Measurements from ENCODE around the gene RPS6KA5. TPM values are rescaled to one million over a fixed set of nuclear protein-coding genes. Genes with fewer than 3 reads are reported as not detected.

RPS6KA5 gene
- total and polyA plus RNA-seq, 2 donors (not counting 1 experiment from before 2014, with no cell fraction given), result 6.0 to 34.6 TPM

DNA sequence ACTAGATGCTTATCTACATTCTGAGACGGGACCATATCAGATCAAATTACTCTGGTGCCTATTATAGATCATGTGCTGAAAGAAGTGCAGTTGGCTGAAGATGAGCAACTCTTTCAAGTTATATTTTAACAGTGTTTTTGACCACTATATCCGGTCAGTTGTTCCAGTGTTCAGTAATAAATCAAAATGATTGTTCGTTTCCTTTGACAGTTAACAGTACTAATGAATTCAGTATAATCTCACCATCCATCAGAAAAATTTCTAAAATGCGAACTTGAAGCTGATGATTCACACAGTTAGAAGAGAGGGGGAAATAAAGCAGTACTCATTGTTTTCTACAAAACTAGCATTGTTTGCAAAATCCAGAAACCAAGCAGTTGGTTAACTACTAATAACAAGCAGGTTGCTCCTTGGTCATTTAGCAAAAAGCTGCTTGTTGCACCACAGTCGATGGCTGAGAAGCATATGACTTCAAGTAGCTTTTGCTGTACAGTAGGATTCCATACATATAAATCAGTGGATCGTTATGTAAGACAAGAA lies 2.3 kb downstream of the RPS6KA5 start:
- no CpG with 5 or more reads among the region's 6 CpGs for WGBS (ENCODE audit: insufficient coverage)
- H3K27me3 ChIP-seq (replicated peaks in 1 of 4; ENCODE audit: control extremely low read depth in 1 of 4, control insufficient read depth in 3 of 4, insufficient read depth in 4 of 4, low read length in 3 of 4), result no peaks in the 10 kb centered on the region
- TF ChIP-seq EZH2 (IDR thresholded peaks at IDR 0.05; ENCODE audit: borderline replicate concordance, insufficient read depth, low read depth, low read length, poor library complexity, severe bottlenecking), result no peak
- TF ChIP-seq, protein P1, sequence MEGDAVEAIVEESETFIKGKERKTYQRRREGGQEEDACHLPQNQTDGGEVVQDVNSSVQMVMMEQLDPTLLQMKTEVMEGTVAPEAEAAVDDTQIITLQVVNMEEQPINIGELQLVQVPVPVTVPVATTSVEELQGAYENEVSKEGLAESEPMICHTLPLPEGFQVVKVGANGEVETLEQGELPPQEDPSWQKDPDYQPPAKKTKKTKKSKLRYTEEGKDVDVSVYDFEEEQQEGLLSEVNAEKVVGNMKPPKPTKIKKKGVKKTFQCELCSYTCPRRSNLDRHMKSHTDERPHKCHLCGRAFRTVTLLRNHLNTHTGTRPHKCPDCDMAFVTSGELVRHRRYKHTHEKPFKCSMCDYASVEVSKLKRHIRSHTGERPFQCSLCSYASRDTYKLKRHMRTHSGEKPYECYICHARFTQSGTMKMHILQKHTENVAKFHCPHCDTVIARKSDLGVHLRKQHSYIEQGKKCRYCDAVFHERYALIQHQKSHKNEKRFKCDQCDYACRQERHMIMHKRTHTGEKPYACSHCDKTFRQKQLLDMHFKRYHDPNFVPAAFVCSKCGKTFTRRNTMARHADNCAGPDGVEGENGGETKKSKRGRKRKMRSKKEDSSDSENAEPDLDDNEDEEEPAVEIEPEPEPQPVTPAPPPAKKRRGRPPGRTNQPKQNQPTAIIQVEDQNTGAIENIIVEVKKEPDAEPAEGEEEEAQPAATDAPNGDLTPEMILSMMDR (IDR thresholded peaks at IDR 0.05), result no peak
- Mint-ChIP-seq H3K27me3 (no peaks in the 10 kb centered on the region), H3K4me3 (peak overlapping the region; percentile 73), H3K4me1 (peaks cover 49% of the 10 kb centered on the region), H3K27ac (no peak overlapping the region), H3K9me3 (ENCODE audit: insufficient read depth) (no peaks in the 10 kb centered on the region)
- peaks cover 20 to 28% of the 10 kb centered on the region in 2 donors for H3K4me1 ChIP-seq (ENCODE audit: control insufficient read depth in 2 of 2, insufficient read depth in 2 of 2, low read length in 2 of 2)
- ATAC-seq (ENCODE audit: low read depth), result no peak
- H3K9me3 ChIP-seq (ENCODE audit: control extremely low read depth in 1 of 3, control insufficient read depth in 2 of 3, insufficient read depth in 1 of 3, low read length in 2 of 3), result no peaks in the 10 kb centered on the region
- peaks cover 0 to 2% of the 10 kb centered on the region in 2 experiments for H3K36me3 ChIP-seq (replicated peaks in 1 of 2; ENCODE audit: control extremely low read depth in 1 of 2, control insufficient read depth in 1 of 2, extremely low read depth in 1 of 2, insufficient read depth in 2 of 2, low read length in 1 of 2)
- intact Hi-C loops (cut with micrococcal nuclease), result loop anchor here (10.0 kb wide), 1 partner anchor 153 kb away; no protein-coding TSS in a partner anchor
- H3K27ac ChIP-seq (ENCODE audit: low read length in 2 of 2), result no peak overlapping the region
- H3K4me2 ChIP-seq (replicated peaks; ENCODE audit: low read depth, low read length, poor library complexity, severe bottlenecking), result no peak overlapping the region
- peaks cover 66% of the 10 kb centered on the region for H3K79me2 ChIP-seq (ENCODE audit: control insufficient read depth, insufficient read depth, low read length)
- ChIA-PET CTCF (interaction anchor here (1.6 to 4.4 kb wide), 4 partner anchors 22 to 156 kb away, joined by 5 to 43 read pairs (median 22); no protein-coding TSS in a partner anchor), POLR2A (interaction anchor here (0.6 to 2.3 kb wide), 4 partner anchors 7 to 57 kb away, joined by 3 to 7 read pairs (median 4); no protein-coding TSS in a partner anchor)
- no peak overlapping the region for H3K9ac ChIP-seq (ENCODE audit: low read length)
- no peak overlapping the region for H3K4me3 ChIP-seq (ENCODE audit: control extremely low read depth in 1 of 5, extremely low read depth in 1 of 5, insufficient read depth in 1 of 5, low read depth in 2 of 5, low read length in 4 of 5)
- peaks cover 49% of the 10 kb centered on the region for H4K20me1 ChIP-seq (ENCODE audit: control insufficient read depth, insufficient read depth, low read length, poor library complexity, severe bottlenecking)
- no peak for DNase-seq
- H2AFZ ChIP-seq (ENCODE audit: insufficient read depth, low read depth, low read length, poor library complexity, severe bottlenecking), result no peak overlapping the region

DNA sequence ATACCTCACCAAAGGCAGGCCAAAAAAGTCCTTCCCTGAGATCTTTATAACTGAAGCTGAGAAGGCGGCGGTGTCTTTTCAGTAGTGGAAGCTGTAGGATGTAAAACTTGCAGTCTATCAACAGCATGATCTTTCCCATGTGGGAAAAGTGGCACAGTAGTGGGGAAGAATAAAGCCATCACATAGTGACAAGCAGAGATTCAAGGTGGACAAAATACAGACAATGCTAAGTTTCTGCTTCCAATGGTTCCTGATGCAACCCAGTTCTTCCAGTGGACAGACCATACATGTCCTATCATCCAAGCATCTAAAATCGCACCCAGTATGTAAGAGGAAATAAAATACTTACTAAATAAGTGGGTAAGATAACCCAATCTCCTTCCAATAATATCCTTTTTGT lies 4.1 kb downstream of the RPS6KA5 start:
- POLR2A ChIA-PET, result no interaction called here
- WGBS (ENCODE audit: insufficient coverage), result no CpG with 5 or more reads among the region's 3 CpGs
- H3K9me3 Mint-ChIP-seq (ENCODE audit: insufficient read depth), result no peaks in the 10 kb centered on the region
- no peaks in the 10 kb centered on the region for H3K9me3 ChIP-seq (ENCODE audit: control extremely low read depth in 1 of 3, control insufficient read depth in 2 of 3, insufficient read depth in 1 of 3, low read length in 2 of 3)
- CTCF ChIA-PET, result no interaction called here
- no peaks in the 10 kb centered on the region for H3K27me3 ChIP-seq (replicated peaks in 1 of 4; ENCODE audit: control extremely low read depth in 1 of 4, control insufficient read depth in 3 of 4, insufficient read depth in 4 of 4, low read length in 3 of 4)
- H4K20me1 ChIP-seq (ENCODE audit: control insufficient read depth, insufficient read depth, low read length, poor library complexity, severe bottlenecking), result peaks cover 49% of the 10 kb centered on the region
- no peak overlapping the region for H3K9ac ChIP-seq (ENCODE audit: low read length)
- no peak for TF ChIP-seq EZH2 (IDR thresholded peaks at IDR 0.05; ENCODE audit: borderline replicate concordance, insufficient read depth, low read depth, low read length, poor library complexity, severe bottlenecking)
- TF ChIP-seq, protein P1 (IDR thresholded peaks at IDR 0.05), result no peak
- peak overlapping the region in 1 of 2 donors; percentile 4 for H3K27ac ChIP-seq (ENCODE audit: low read length in 2 of 2)
- peaks cover 47% of the 10 kb centered on the region for H3K4me1 Mint-ChIP-seq
- H3K36me3 ChIP-seq (replicated peaks in 1 of 2; ENCODE audit: control extremely low read depth in 1 of 2, control insufficient read depth in 1 of 2, extremely low read depth in 1 of 2, insufficient read depth in 2 of 2, low read length in 1 of 2), result peaks cover 0 to 2% of the 10 kb centered on the region in 2 experiments
- peaks cover 83% of the 10 kb centered on the region for H3K79me2 ChIP-seq (ENCODE audit: control insufficient read depth, insufficient read depth, low read length)
- DNase-seq (no peak), ATAC-seq (ENCODE audit: low read depth) (no peak)
- H3K4me3 ChIP-seq (ENCODE audit: control extremely low read depth in 1 of 5, extremely low read depth in 1 of 5, insufficient read depth in 1 of 5, low read depth in 2 of 5, low read length in 4 of 5), result no peak overlapping the region
- H3K4me3 Mint-ChIP-seq, result no peak overlapping the region
- H3K27ac Mint-ChIP-seq, result peak overlapping the region; percentile 3
- no peaks in the 10 kb centered on the region for H3K27me3 Mint-ChIP-seq
- intact Hi-C loops (cut with micrococcal nuclease), result loop anchor here (10.0 kb wide), 1 partner anchor 152 kb away; no protein-coding TSS in a partner anchor
- no peak overlapping the region for H3K4me2 ChIP-seq (replicated peaks; ENCODE audit: low read depth, low read length, poor library complexity, severe bottlenecking)
- H2AFZ ChIP-seq (ENCODE audit: insufficient read depth, low read depth, low read length, poor library complexity, severe bottlenecking), result no peak overlapping the region
- peaks cover 7 to 15% of the 10 kb centered on the region in 2 donors for H3K4me1 ChIP-seq (ENCODE audit: control insufficient read depth in 2 of 2, insufficient read depth in 2 of 2, low read length in 2 of 2)
